A172 (cell line): Measurements from ENCODE around the gene LCP2. TPM values are rescaled to one million over a fixed set of nuclear protein-coding genes. Genes with fewer than 3 reads are reported as not detected.

Source experiments
- DNase-seq: peaks from one replicate; pipeline ENCODE4 v3.0.0-alpha.2; 2015; ENCODE audit warnings: low spot score
- total RNA-seq: library from RNA; depleted of rRNA; stranded (reverse); fragments of >200 nt; shearing (Covaris generic); gene quantifications from 2 replicates; pipeline ENCODE4 v1.2.3, GENCODE V29; 2014

LCP2 gene
- total RNA-seq, 1 experiment from 2014 or later = not detected

GRCh38 chr5:170273968-170274710, 23.4 kb downstream of the LCP2 start:
- DNase-seq = peak; percentile 60

- no peak for DNase-seq
Measured at GRCh38 chr5:170270293-170271069, 27.1 kb downstream of the LCP2 start.

- no peak for DNase-seq
Measured at GRCh38 chr5:170269579-170269978, 28.0 kb downstream of the LCP2 start.

- no peak for DNase-seq
Measured at GRCh38 chr5:170268884-170269283, 28.7 kb downstream of the LCP2 start.

- no peak for DNase-seq
Measured at GRCh38 chr5:170268153-170268689, 29.4 kb downstream of the LCP2 start.

GRCh38 chr5:170267431-170268152, 30.0 kb downstream of the LCP2 start:
- peak; percentile 59 for DNase-seq

GRCh38 chr5:170266570-170267381, 30.8 kb downstream of the LCP2 start:
- no peak for DNase-seq

GRCh38 chr5:170265522-170265921, 32.1 kb downstream of the LCP2 start:
- no peak for DNase-seq

GRCh38 chr5:170263906-170264305, 33.7 kb downstream of the LCP2 start:
- no peak for DNase-seq

GRCh38 chr5:170262061-170263045, 35.2 kb downstream of the LCP2 start:
- no peak for DNase-seq

- DNase-seq = no peak
Measured at GRCh38 chr5:170261528-170262043, 36.0 kb downstream of the LCP2 start.

GRCh38 chr5:170257370-170257769, 40.2 kb downstream of the LCP2 start:
- no peak for DNase-seq

GRCh38 chr5:170256571-170256970, 41.0 kb downstream of the LCP2 start:
- DNase-seq = no peak

GRCh38 chr5:170254056-170254455, 43.5 kb downstream of the LCP2 start:
- DNase-seq = peak; percentile 41

GRCh38 chr5:170252720-170253350, 44.7 kb downstream of the LCP2 start:
- DNase-seq = no peak

- DNase-seq = no peak
Measured at GRCh38 chr5:170252109-170252508, 45.5 kb downstream of the LCP2 start.

- DNase-seq = no peak
Measured at GRCh38 chr5:170251462-170251861, 46.1 kb downstream of the LCP2 start.

GRCh38 chr5:170250810-170251317, 46.7 kb downstream of the LCP2 start:
- no peak for DNase-seq

- DNase-seq = no peak
Measured at GRCh38 chr5:170249355-170249754, 48.2 kb downstream of the LCP2 start.
